ENCODE data around the gene ZC3H14.

GRCh38 chr14:88576222-88576621 is 13.4 kb downstream of the ZC3H14 start:
- TF ChIP-seq CTCF (IDR thresholded peaks at IDR 0.05) (no peak), EZH2 (IDR thresholded peaks at IDR 0.05; ENCODE audit: borderline replicate concordance, insufficient read depth, low read depth, low read length, poor library complexity, severe bottlenecking) (no peak)
